Osteoblast (primary cell): Measurements from ENCODE around the gene BBC3. TPM values are rescaled to one million over a fixed set of nuclear protein-coding genes. Genes with fewer than 3 reads are reported as not detected.
A peak's percentile ranks its signal among the peaks of the same experiment; 100 is the strongest.

Source experiments
- DNase-seq: peaks from one replicate; pipeline ENCODE4 v3.0.0; 2011; ENCODE audit warnings: low spot score, mixed read lengths; ENCODE audit not compliant: insufficient read length; ENCODE audit errors: missing footprints
- H2AFZ ChIP-seq: 2 replicates; pipeline ENCODE4 v1.6.0; 2011; ENCODE audit warnings: mild to moderate bottlenecking, low read length
- H3K27ac ChIP-seq: 2 replicates; pipeline ENCODE4 v1.5.1; 2011; ENCODE audit warnings: mild to moderate bottlenecking, low read depth, low read length, moderate library complexity
- H3K27me3 ChIP-seq: 2 replicates; pipeline ENCODE4 v1.6.0; 2012; ENCODE audit warnings: mild to moderate bottlenecking, control low read depth, inconsistent platforms, low read length, moderate library complexity; ENCODE audit not compliant: insufficient read depth
- H3K36me3 ChIP-seq: 2 replicates; pipeline ENCODE4 v1.5.1; 2011; ENCODE audit warnings: mild to moderate bottlenecking, low read length, control low read depth, moderate library complexity; ENCODE audit not compliant: insufficient read depth
- H3K4me1 ChIP-seq: 2 replicates; pipeline ENCODE4 v1.5.1; 2011; ENCODE audit warnings: mild to moderate bottlenecking, low read length, control low read depth, moderate library complexity; ENCODE audit not compliant: insufficient read depth
- H3K4me2 ChIP-seq: 2 replicates; pipeline ENCODE4 v1.6.0; 2011; ENCODE audit warnings: mild to moderate bottlenecking, low read length; ENCODE audit not compliant: insufficient read depth
- H3K4me3 ChIP-seq: fragments of 200-600 bp; sonication (generic); 3 replicates; pipeline ENCODE4 v1.5.1; 2012; ENCODE audit warnings: mild to moderate bottlenecking, low read length, inconsistent platforms; ENCODE audit not compliant: insufficient read depth
- H3K79me2 ChIP-seq: 2 replicates; pipeline ENCODE4 v1.6.0; 2012; ENCODE audit warnings: mild to moderate bottlenecking, low read length, control low read depth, inconsistent platforms; ENCODE audit not compliant: insufficient read depth
- H3K9me3 ChIP-seq: 2 replicates; pipeline ENCODE4 v1.5.1; 2011; ENCODE audit warnings: low read depth, low read length, control low read depth
- H4K20me1 ChIP-seq: 2 replicates; pipeline ENCODE4 v1.6.0; 2012; ENCODE audit warnings: mild to moderate bottlenecking, low read length, control low read depth; ENCODE audit not compliant: insufficient read depth
- total RNA-seq: library from RNA; depleted of rRNA; stranded (reverse); fragments of >200 nt; gene quantifications from 2 replicates; pipeline ENCODE4 v1.2.3, GENCODE V29; 2012
- TF ChIP-seq, protein P1 (sequence below): IDR thresholded peaks from 2 replicates; pipeline ENCODE4 v1.5.1; 2011; ENCODE audit warnings: mild to moderate bottlenecking, low read depth, low read length, moderate library complexity; ENCODE audit errors: extremely low read depth

Gene BBC3
- total RNA-seq, 1 donor, result 28.2 TPM

DNA sequence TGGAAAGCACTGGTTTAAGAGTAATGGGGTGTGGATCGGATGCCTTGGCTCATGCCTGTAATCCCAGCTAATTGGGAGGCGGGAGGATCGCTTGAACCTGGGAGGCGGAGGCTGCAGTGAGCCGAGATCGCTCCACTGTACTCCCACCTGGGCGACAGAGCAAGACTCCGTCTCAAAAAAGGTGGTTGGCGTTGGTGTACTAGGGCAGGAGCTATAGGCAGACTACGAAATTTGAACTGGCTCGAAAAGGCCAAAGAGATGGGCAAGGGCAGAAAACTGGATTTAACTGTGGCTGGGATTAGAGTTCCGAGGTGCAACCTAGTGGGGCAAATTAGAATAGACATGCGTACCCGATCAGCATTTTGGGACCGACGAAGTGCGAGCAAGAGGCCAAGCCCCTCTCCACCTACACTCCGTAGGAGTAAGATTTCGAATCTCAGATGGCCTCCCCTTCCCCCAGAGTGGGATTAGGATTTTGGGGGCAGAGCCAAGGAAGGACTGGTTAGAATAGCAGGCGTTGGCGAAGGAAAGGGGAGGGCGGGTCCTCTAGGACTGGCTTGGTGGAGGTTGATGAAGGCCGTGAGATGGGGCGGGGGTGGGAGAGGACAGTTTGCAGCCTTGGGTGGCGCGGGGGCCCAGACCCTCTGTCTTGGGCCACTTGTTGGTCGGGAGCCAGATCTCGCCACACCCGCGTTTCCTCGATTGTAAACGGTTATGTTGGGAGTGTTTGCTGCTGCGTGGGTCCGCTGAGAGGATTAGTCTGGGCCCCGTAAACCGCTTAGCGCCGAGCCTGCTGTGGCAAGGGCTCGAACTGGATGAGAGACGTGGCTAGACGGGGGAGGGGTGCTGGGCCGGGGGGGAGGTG is 41.7 kb upstream of the BBC3 start:
- Histone ChIP-seq H3K79me2 (peaks cover 7% of the 10 kb centered on the region), H3K9me3 (no peaks in the 10 kb centered on the region), H3K4me2 (peak overlapping the region; percentile 99), H3K4me1 (peaks cover 39% of the 10 kb centered on the region), H3K36me3 (peaks cover 18% of the 10 kb centered on the region), H3K27me3 (no peaks in the 10 kb centered on the region), H3K4me3 (peak overlapping the region; percentile 87), H4K20me1 (peaks cover 18% of the 10 kb centered on the region), H2AFZ (peak overlapping the region; percentile 56), H3K27ac (peak overlapping the region; percentile 98)
- peak; percentile 99 for DNase-seq
- TF ChIP-seq, protein P1, sequence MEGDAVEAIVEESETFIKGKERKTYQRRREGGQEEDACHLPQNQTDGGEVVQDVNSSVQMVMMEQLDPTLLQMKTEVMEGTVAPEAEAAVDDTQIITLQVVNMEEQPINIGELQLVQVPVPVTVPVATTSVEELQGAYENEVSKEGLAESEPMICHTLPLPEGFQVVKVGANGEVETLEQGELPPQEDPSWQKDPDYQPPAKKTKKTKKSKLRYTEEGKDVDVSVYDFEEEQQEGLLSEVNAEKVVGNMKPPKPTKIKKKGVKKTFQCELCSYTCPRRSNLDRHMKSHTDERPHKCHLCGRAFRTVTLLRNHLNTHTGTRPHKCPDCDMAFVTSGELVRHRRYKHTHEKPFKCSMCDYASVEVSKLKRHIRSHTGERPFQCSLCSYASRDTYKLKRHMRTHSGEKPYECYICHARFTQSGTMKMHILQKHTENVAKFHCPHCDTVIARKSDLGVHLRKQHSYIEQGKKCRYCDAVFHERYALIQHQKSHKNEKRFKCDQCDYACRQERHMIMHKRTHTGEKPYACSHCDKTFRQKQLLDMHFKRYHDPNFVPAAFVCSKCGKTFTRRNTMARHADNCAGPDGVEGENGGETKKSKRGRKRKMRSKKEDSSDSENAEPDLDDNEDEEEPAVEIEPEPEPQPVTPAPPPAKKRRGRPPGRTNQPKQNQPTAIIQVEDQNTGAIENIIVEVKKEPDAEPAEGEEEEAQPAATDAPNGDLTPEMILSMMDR, result no peak

DNA sequence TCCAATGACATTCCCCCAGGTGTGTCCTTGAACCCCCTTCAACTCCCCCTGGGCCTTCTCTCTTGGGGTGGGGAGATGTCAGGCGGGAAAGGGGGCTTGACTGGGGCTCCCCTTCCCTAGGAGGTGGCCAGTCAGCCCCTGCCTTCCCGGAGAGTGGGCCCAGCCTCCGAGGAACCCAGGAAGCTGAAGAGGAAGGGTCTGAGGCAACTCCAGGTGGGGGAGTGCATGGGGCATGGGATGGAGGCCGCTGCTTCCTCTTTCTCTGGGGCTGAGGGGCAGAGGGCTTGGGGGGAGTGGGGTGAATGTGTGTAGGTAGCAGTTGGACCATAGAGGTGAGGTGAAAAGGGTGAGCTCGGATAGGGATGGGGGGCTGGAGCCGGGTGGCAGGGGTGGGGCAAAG is 41.0 kb upstream of the BBC3 start:
- Histone ChIP-seq H4K20me1 (peaks cover 18% of the 10 kb centered on the region), H3K4me1 (peaks cover 34% of the 10 kb centered on the region), H2AFZ (no peak overlapping the region), H3K36me3 (peaks cover 18% of the 10 kb centered on the region), H3K4me3 (no peak overlapping the region), H3K9me3 (no peaks in the 10 kb centered on the region), H3K27me3 (no peaks in the 10 kb centered on the region), H3K27ac (no peak overlapping the region), H3K79me2 (peaks cover 7% of the 10 kb centered on the region), H3K4me2 (no peak overlapping the region)
- TF ChIP-seq, protein P1, result no peak
- DNase-seq, result peak; percentile 62

DNA sequence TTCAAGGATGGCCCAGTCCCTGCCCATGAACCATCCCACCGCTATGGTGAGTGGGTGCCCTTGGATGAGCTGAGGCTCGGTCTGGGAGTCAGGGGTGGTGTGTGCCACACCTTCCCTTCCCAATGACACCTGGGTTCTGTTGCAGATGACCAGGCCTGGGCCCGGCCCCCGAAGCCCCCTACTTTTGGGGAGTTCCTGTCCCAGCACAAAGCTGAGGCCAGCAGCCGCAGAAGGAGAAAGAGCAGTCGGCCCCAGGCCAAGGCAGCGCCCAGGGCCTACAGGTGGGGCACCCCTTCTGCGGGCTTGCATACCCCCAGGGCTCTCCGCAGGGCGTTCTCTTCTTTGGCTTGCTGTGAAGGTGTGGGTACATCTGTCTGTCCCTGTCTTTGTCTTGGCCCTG is 39.4 kb upstream of the BBC3 start:
- Histone ChIP-seq H3K36me3 (peaks cover 28% of the 10 kb centered on the region), H3K79me2 (peaks cover 10% of the 10 kb centered on the region), H3K4me2 (no peak overlapping the region), H3K4me1 (peaks cover 20% of the 10 kb centered on the region), H2AFZ (no peak overlapping the region), H4K20me1 (peaks cover 9% of the 10 kb centered on the region), H3K27me3 (no peaks in the 10 kb centered on the region), H3K9me3 (no peaks in the 10 kb centered on the region), H3K4me3 (no peak overlapping the region), H3K27ac (no peak overlapping the region)
- TF ChIP-seq, protein P1, result no peak
- peak; percentile 57 for DNase-seq

DNA sequence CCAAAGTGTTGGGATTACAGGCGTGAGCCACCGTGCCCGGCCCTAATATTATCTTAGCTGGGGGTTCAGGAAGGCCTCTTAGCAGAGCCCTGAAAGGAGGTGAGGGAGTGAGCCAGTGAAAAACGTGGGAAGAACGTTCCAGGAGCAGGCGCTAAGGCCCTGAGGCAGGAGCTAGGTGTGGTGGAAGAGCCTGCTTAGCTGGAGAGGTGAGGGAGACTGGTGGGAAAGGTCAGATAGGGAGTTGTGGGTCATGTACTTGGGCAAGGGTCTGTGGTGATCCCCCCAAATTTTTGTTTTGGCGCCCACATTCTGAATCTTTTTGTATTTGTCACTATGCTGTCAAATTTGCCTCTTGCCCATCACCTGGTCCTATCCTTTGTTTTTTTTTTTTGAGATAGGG is 38.6 kb upstream of the BBC3 start:
- Histone ChIP-seq H3K4me3 (no peak overlapping the region), H3K79me2 (peaks cover 10% of the 10 kb centered on the region), H2AFZ (no peak overlapping the region), H3K36me3 (peaks cover 36% of the 10 kb centered on the region), H3K9me3 (no peaks in the 10 kb centered on the region), H3K4me2 (no peak overlapping the region), H3K4me1 (peaks cover 14% of the 10 kb centered on the region), H3K27ac (no peak overlapping the region), H4K20me1 (peaks cover 6% of the 10 kb centered on the region), H3K27me3 (no peaks in the 10 kb centered on the region)
- DNase-seq, result peak; percentile 61
- TF ChIP-seq, protein P1, result no peak
